HG03135 (cell line): Measurements from ENCODE around the gene ELOVL2.
A peak's percentile ranks its signal among the peaks of the same experiment; 100 is the strongest.
"Not testable (repeated sequence)": the region's sequence is repeated elsewhere in the genome, so short reads cannot be mapped to it uniquely, and the experiment has no call there.

ENCODE experiments used
- ATAC-seq: cut with Tn5 transposase; IDR thresholded peaks from one replicate; pipeline ENCODE4 v1.9.1; 2021; ENCODE audit warnings: mild to moderate bottlenecking, moderate library complexity; ENCODE audit not compliant: unreplicated experiment

ELOVL2 gene

GRCh38 chr6:10984959-10985358 lies 59.1 kb downstream of the ELOVL2 start:
- ATAC-seq, result not testable (repeated sequence)

- no peak for ATAC-seq
These were observed 62.7 kb downstream of the ELOVL2 start for GRCh38 chr6:10981409-10981808.

DNA sequence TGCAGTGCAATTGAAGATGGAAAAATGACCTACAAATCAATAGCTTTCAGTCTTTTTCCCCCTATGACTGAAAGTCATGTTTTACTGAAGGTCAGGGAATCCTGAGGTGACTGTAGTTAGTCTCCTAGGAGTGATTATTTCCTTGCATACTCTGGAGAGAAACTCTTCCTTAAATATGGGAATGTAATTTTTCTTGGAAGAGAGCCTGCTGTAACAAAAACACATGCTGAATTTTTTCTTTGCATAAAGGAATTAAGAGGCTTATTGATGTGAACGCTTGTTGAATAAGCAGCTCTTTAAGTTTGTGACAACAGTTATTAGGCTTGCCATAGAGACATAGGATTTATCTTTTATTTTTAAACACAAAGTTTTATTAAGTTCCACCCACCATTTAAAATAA lies 64.5 kb downstream of the ELOVL2 start:
- ATAC-seq, result no peak

DNA sequence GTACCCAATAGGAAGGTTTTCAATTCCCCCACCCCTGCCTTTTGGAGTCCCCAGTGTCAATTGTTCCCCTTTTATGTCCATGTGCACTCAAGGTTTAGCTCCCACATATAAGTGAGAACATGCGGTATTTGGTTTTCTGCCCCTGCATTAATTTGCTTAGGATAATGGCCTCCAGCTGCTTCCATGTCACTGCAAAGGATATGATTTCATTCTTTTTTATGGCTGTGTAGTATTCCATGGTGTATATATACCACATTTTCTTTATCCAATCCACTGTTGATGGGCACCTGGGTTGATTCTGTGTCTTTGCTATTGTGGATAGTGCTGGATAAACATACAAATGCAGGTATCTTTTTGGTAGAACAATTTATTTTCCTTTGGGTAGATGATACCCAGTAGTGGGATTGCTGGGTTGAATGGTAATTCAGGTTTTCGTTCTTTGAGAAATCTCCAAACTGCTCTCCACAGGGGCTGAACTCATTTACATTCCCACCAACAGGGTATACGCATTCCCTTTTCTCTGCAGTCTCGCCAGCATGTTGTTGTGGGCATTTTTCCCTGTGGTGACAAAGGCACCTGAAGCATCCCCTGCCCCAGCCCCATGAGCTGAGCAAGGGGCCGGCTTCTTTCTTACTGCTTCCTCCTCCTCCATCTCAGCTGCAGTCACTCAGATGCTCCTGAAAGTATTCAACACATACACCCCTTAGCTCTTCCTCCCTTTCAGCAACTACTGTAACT lies 66.7 kb downstream of the ELOVL2 start:
- no peak for ATAC-seq

DNA sequence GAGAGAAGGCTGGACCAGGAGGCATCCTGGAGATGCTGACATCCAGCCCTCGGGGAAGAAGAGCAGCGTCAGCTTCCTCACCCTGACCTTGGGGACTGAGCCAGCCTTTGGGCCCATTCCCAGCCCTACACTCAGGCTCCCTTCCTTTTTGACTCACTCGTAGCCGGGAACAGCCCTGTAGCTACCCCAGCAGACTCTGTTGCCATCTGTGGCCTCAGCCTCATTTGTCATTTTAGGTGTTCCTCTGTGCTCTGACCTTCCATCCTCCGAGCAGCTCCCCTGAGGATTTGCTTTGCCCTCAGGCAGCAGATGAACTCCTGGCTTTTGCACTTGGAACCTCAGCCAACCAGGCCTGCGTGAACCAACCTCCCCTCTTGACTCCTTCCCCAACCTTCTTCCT lies 67.5 kb downstream of the ELOVL2 start:
- no peak for ATAC-seq

GRCh38 chr6:10972196-10972595 lies 71.9 kb downstream of the ELOVL2 start:
- no peak for ATAC-seq

DNA sequence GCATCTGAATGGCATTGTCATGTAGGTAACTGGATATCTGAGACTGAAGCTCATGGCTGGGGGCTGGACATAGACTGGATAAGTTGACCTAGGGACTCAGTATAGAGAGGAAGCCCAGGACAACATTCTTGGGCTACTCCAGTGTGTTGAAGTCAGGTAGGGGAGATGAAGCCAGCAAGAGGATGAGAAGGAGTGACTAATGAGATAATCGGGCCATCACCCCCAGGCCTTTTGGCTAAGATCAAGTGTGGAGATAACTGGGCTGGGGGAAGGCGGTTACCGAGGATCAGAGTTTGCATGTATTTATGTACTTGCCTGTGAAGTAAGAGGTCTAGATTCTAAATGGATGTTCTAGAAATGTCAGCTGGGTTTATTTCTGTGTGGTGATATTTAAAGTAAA lies 73.4 kb downstream of the ELOVL2 start:
- ATAC-seq, result no peak

DNA sequence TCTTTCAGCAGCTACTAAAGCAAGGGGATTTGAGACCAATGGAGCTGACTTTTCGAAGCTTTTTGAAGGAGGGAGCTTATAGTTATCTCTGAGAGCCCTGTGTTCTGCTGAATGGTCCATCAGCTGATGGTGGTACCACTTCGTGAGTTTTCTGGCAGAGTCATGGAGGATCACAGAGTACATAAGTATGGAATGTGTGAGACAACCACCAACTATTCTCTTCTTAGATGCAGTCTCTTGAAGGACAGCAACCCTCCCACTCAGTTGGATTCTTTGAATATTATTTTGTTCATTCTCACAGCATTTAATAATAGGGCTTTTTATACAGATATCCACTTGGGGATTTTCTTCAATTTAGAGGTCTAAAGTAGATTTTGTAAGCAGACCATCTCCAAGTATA lies 75.3 kb downstream of the ELOVL2 start:
- ATAC-seq, result no peak

- ATAC-seq, result peak; percentile 75
These were observed 79.4 kb downstream of the ELOVL2 start for GRCh38 chr6:10964684-10965083.

DNA sequence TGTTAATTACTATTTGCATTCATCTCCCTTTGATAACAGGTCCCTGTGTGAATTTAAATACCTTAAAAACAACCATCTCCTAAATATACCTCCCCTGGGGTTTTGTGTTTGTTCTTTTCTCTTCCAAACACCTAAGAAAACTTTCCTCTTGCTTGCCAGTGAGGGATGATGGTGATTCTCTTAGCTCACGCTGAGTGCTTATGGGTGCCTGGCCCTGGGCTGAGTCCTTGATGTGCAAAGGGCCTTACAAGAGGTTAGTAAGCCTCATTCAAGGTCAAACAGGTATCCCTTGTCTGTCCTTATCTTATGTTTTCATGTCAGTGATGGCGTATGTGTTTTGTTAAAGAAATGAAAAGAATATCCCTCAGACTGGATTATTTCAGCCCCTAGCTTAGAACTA lies 81.0 kb downstream of the ELOVL2 start:
- ATAC-seq, result no peak

- no peak for ATAC-seq
These were observed 81.4 kb downstream of the ELOVL2 start for GRCh38 chr6:10962673-10963072.

GRCh38 chr6:10961837-10962236 lies 82.3 kb downstream of the ELOVL2 start:
- ATAC-seq, result no peak

GRCh38 chr6:10960171-10960570 lies 83.9 kb downstream of the ELOVL2 start:
- no peak for ATAC-seq

DNA sequence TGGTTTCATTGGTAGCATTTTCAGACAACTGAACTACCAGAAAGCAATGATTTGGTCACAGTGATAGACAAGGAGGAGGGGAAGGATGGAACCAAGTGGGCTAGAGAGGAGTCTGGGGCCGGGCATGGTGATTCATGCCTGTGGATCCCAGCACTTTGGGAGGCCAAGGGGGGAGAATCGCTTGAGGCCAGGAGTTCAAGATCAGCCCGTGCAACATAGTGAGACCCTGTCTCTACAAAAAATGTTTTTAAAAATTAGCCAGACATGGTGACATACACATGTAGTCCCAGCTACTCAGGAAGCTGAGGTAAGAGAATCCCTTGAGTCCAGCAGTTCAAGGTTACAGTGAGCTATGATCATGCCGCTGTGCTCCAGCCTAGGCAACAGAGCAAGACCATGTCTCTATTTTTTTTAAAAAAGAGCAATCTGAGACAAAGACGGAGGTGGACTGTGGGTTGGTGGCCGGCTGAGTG lies 86.7 kb downstream of the ELOVL2 start:
- no peak for ATAC-seq

GRCh38 chr6:10956776-10957175 lies 87.3 kb downstream of the ELOVL2 start:
- ATAC-seq, result no peak

- peak; percentile 85 for ATAC-seq
These were observed 89.5 kb downstream of the ELOVL2 start for GRCh38 chr6:10954590-10955010.

DNA sequence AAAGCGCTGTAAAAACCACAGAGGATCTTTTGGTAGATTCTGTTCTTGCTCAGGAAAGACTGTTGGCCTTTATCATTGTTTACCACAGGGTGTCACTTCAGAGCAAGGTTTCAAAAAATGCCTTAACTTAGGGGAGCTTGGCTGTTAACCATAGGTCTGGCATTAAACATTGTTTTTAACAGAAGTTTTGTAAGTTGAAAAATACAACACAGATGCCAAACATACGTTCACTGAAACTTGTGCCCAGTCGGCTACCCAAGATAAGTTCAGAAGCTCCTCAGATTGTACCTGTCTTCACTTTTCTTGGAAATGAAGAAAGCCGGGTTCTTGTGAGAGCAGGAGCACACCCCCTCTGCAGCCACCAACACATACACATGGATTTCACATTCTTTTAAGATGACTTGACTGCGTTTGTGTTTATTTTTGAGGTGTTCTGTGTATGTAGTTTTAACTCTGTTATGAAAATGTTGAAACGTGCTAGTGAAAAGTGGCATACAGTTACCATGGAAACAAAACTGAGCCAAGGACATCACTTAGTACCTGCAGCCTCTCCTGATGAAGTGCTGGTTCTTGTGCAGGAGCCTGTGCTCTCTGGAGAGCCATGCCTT lies 92.3 kb downstream of the ELOVL2 start:
- no peak for ATAC-seq

DNA sequence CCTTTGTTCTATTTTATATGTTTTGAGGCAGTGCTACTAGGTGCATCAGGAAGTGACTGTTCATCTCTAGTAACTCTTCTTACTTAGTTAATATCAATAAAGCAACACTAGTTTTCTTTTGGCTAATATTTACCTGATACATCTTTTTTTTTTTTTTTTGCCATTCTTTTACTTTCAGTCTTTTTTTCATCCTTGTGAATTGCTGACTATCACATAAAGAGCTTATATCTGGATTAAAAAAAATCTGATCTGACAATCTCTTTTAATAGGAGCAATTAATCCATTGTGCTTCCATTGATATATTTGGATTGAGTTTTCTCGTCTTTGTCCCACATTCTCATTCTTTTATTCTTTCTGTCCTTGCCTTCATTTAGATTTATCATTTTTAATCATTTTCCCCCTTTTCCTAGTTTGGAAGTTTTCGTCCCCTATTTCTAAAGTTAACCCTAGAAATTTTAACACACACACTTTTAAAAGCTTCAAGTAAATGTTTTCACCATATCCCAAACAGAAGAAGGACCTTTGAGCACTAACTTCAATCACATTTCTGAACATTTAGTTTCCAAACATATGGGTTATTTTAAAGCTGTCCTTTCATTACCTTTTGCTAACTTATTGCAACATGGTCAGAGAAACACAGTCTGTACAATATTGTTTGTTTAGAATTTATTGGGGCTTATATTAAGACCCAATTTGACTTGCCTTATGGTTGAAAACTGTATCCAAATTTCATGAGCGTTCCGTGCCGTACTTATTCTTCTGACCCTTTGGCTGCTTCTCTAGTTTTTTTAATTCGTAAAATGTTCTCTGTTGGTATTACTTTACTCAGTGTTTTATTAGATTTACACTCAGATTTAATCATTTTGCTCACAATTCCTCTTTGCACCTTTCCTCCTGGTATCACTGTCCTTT lies 94.3 kb downstream of the ELOVL2 start:
- ATAC-seq, result no peak

GRCh38 chr6:10947966-10948365 lies 96.1 kb downstream of the ELOVL2 start:
- no peak for ATAC-seq

GRCh38 chr6:10945845-10946244 lies 98.3 kb downstream of the ELOVL2 start:
- no peak for ATAC-seq

DNA sequence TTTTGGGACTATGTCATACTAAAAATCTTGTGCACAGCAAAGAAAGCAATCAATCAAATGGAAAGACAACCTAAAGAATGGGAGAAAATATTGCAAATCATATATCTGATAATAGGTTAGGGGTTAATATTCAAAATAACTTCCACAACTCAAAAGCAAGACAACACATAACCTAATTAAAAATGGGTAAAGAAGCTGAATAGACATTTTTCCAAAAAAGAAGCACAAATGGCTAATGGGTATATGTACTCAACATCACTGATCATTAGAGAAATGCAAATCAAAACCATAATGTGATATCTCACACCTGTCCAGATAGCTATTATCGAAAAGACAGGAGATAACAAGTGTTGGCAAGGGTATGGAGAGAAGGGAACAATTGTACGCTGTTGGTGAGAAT lies 104.3 kb downstream of the ELOVL2 start:
- ATAC-seq, result no peak

- ATAC-seq, result no peak
These were observed 111.0 kb downstream of the ELOVL2 start for GRCh38 chr6:10933126-10933525.
